Measurements from ENCODE around the gene ALOX12. TPM values are rescaled to one million over a fixed set of nuclear protein-coding genes. Genes with fewer than 3 reads are reported as not detected.

Gene ALOX12
- total RNA-seq, 1 donor: not detected

GRCh38 chr17:7056386-7056785, 60.5 kb downstream of the ALOX12 start:
- no peaks in the 10 kb centered on the region for H4K20me1 ChIP-seq (ENCODE audit: insufficient read depth, low read length)
- no peak overlapping the region for H3K27ac ChIP-seq (ENCODE audit: low read depth, low read length)
- no peak overlapping the region for H2AFZ ChIP-seq (ENCODE audit: low read length)
- H3K4me3 ChIP-seq (ENCODE audit: insufficient read depth, low read length): no peak overlapping the region
- H3K9me3 ChIP-seq (ENCODE audit: low read depth, low read length): no peaks in the 10 kb centered on the region
- no peaks in the 10 kb centered on the region for H3K36me3 ChIP-seq (ENCODE audit: insufficient read depth, low read length)
- DNase-seq (ENCODE audit: insufficient read length, low spot score, missing footprints): no peak
- peaks cover 14% of the 10 kb centered on the region for H3K27me3 ChIP-seq (ENCODE audit: insufficient read depth, low read length)
- H3K4me1 ChIP-seq (ENCODE audit: insufficient read depth, low read length): peaks cover 12% of the 10 kb centered on the region
- no peaks in the 10 kb centered on the region for H3K79me2 ChIP-seq (ENCODE audit: insufficient read depth, low read length)
- no peak overlapping the region for H3K4me2 ChIP-seq (ENCODE audit: insufficient read depth, low read length)
- TF ChIP-seq CTCF (IDR thresholded peaks at IDR 0.05; ENCODE audit: extremely low read depth, low read depth, low read length): no peak

GRCh38 chr17:7058831-7059447, 63.1 kb downstream of the ALOX12 start:
- no peaks in the 10 kb centered on the region for H3K36me3 ChIP-seq (ENCODE audit: insufficient read depth, low read length)
- no peak overlapping the region for H3K4me2 ChIP-seq (ENCODE audit: insufficient read depth, low read length)
- H3K79me2 ChIP-seq (ENCODE audit: insufficient read depth, low read length): no peaks in the 10 kb centered on the region
- no peak overlapping the region for H2AFZ ChIP-seq (ENCODE audit: low read length)
- no peak overlapping the region for H3K27ac ChIP-seq (ENCODE audit: low read depth, low read length)
- peaks cover 11% of the 10 kb centered on the region for H3K27me3 ChIP-seq (ENCODE audit: insufficient read depth, low read length)
- H3K4me3 ChIP-seq (ENCODE audit: insufficient read depth, low read length): no peak overlapping the region
- peak; percentile 49 for DNase-seq (ENCODE audit: insufficient read length, low spot score, missing footprints)
- no peak for TF ChIP-seq CTCF (IDR thresholded peaks at IDR 0.05; ENCODE audit: extremely low read depth, low read depth, low read length)
- no peaks in the 10 kb centered on the region for H4K20me1 ChIP-seq (ENCODE audit: insufficient read depth, low read length)
- H3K9me3 ChIP-seq (ENCODE audit: low read depth, low read length): no peaks in the 10 kb centered on the region
- H3K4me1 ChIP-seq (ENCODE audit: insufficient read depth, low read length): peaks cover 18% of the 10 kb centered on the region

Small RNAs within 50 kb of the gene (small RNA-seq; reads per million reads assigned to genes)
- gene AC120057.1: not detected

Other genes starting within 250 kb of the ALOX12 start
- gene XAF1, start 240.0 kb upstream of the ALOX12 start, total RNA-seq: 36.2 and 48.5 TPM in 2 replicates
- gene FBXO39, start 219.8 kb upstream of the ALOX12 start, total RNA-seq: 0.36 and 0.59 TPM in 2 replicates
- not detected in 2 replicates for gene TEKT1, start 164.3 kb upstream of the ALOX12 start, total RNA-seq
- 37.3 and 38.9 TPM in 2 replicates for gene RNASEK, start 16.6 kb downstream of the ALOX12 start, total RNA-seq
- not detected in 2 replicates for gene BCL6B, start 27.0 kb downstream of the ALOX12 start, total RNA-seq
- 1.2 and 1.4 TPM in 2 replicates for gene SLC16A13, start 40.0 kb downstream of the ALOX12 start, total RNA-seq
- gene SLC16A11, start 48.0 kb downstream of the ALOX12 start, total RNA-seq: 0.29 and 0.36 TPM in 2 replicates
- gene CLEC10A, start 84.2 kb downstream of the ALOX12 start, total RNA-seq: not detected in 2 replicates
- gene ASGR2, start 118.8 kb downstream of the ALOX12 start, total RNA-seq: under 0.01 TPM in 1 of 2 replicates, not detected in the other
- gene ASGR1, start 183.3 kb downstream of the ALOX12 start, total RNA-seq: 0.88 and 1.1 TPM in 2 replicates
- gene DLG4, start 223.8 kb downstream of the ALOX12 start, total RNA-seq: 10.1 and 11.8 TPM in 2 replicates
- 162 and 163 TPM in 2 replicates for gene ACADVL, start 223.9 kb downstream of the ALOX12 start, total RNA-seq
- gene DVL2, start 238.5 kb downstream of the ALOX12 start, total RNA-seq: 106 and 123 TPM in 2 replicates
- 53.2 and 55.4 TPM in 2 replicates for gene PHF23, start 243.4 kb downstream of the ALOX12 start, total RNA-seq
- gene GABARAP, start 246.4 kb downstream of the ALOX12 start, total RNA-seq: 396 and 422 TPM in 2 replicates